H1 (cell line): ENCODE data around the gene ZDHHC20. TPM values are rescaled to one million over a fixed set of nuclear protein-coding genes. Genes with fewer than 3 reads are reported as not detected.

Experiments
- CTCF ChIA-PET: fragments of 300-600 bp; sonication (Branson Sonifier 250); formaldehyde crosslinking; loops from one replicate; lab custom pipeline; 2021; ENCODE audit not compliant: partially characterized antibody; lab: Charles Lee
- POLR2A ChIA-PET: fragments of 300-600 bp; sonication (Branson Sonifier 250); formaldehyde crosslinking; loops from one replicate; lab custom pipeline; 2021; ENCODE audit warnings: inconsistent platforms; ENCODE audit not compliant: partially characterized antibody; lab: Charles Lee
- DNase-seq, 2 experiments: peaks; one replicate each; pipeline versions ENCODE4 v3.0.0 to v3.0.0-alpha.2; 2010 to 2022; ENCODE audit warnings: low spot score in 2 of 2, low read depth in 1 of 2, mixed read lengths in 1 of 2
- FAIRE-seq: peaks from 2 replicates; lab custom pipeline; 2011; peaks lifted over from hg19 to GRCh38; lab: Jason Lieb, UNC
- H2AFZ ChIP-seq: 2 replicates; pipeline ENCODE4 v1.8.1; 2012; ENCODE audit warnings: low read length, inconsistent platforms
- H2AK5ac ChIP-seq: 2 replicates; pipeline ENCODE4 v1.6.1; 2013; ENCODE audit warnings: low read depth, low read length
- H2BK120ac ChIP-seq: replicated peaks from 2 replicates; pipeline ENCODE3; 2013; ENCODE audit warnings: low read depth, low read length, inconsistent platforms
- H2BK12ac ChIP-seq: 2 replicates; pipeline ENCODE4 v1.6.1; 2013; ENCODE audit warnings: low read depth, low read length
- H2BK15ac ChIP-seq: 2 replicates; pipeline ENCODE4 v1.6.1; 2013; ENCODE audit warnings: low read length
- H2BK20ac ChIP-seq: 2 replicates; pipeline ENCODE4 v1.6.1; 2013; ENCODE audit warnings: low read length
- H2BK5ac ChIP-seq: 2 replicates; pipeline ENCODE4 v1.6.1; 2013; ENCODE audit warnings: low read depth, low read length
- H3K14ac ChIP-seq: 2 replicates; pipeline ENCODE4 v1.6.1; 2013; ENCODE audit warnings: inconsistent platforms; ENCODE audit not compliant: insufficient read length
- H3K18ac ChIP-seq: 2 replicates; pipeline ENCODE4 v1.6.1; 2013; ENCODE audit warnings: low read length; ENCODE audit errors: extremely low read depth
- H3K23ac ChIP-seq: 2 replicates; pipeline ENCODE4 v1.6.1; 2013; ENCODE audit warnings: inconsistent platforms; ENCODE audit not compliant: insufficient read length
- H3K23me2 ChIP-seq: 2 replicates; pipeline ENCODE4 v1.6.1; 2013; ENCODE audit warnings: low read depth, low read length
- H3K27ac ChIP-seq: 2 replicates; pipeline ENCODE4 v1.6.1; 2011; ENCODE audit warnings: low read depth, low read length, inconsistent platforms
- H3K27me3 ChIP-seq, 4 experiments: replicated peaks in 1 of 4; 1 replicate in 1 of 4; 2 replicates in 3 of 4; pipeline versions ENCODE4 v1.6.1 to v1.8.1; 2011 to 2013; ENCODE audit warnings: low read length in 3 of 4, mild to moderate bottlenecking in 3 of 4, inconsistent platforms in 2 of 4, mixed read lengths in 2 of 4, moderate library complexity in 1 of 4; ENCODE audit not compliant: control insufficient read depth in 3 of 4, insufficient read depth in 3 of 4; ENCODE audit errors: extremely low read depth in 1 of 4
- H3K36me3 ChIP-seq, 4 experiments: 2 replicates each; pipeline versions ENCODE4 v1.6.1 to v1.8.1; 2011 to 2013; ENCODE audit warnings: mild to moderate bottlenecking in 4 of 4, low read length in 3 of 4, moderate library complexity in 2 of 4, control low read depth in 1 of 4, inconsistent platforms in 1 of 4; ENCODE audit not compliant: insufficient read depth in 4 of 4, control insufficient read depth in 2 of 4
- H3K4ac ChIP-seq: replicated peaks from 2 replicates; pipeline ENCODE3; 2013; ENCODE audit warnings: low read length, low read depth, mixed read lengths, inconsistent platforms; ENCODE audit not compliant: insufficient read length
- H3K4me1 ChIP-seq, 4 experiments: replicated peaks in 1 of 4; 1 replicate in 1 of 4; 2 replicates in 3 of 4; pipeline versions ENCODE4 v1.6.1 to v1.8.1; 2011 to 2013; ENCODE audit warnings: low read length in 3 of 4, inconsistent platforms in 2 of 4, mixed read lengths in 1 of 4; ENCODE audit not compliant: insufficient read depth in 4 of 4, control insufficient read depth in 3 of 4
- H3K4me2 ChIP-seq, 2 experiments: 2 replicates each; pipeline versions ENCODE4 v1.6.1 to v1.8.1; 2011 to 2013; ENCODE audit warnings: low read depth in 2 of 2, low read length in 2 of 2, control low read depth in 1 of 2, inconsistent platforms in 1 of 2, mild to moderate bottlenecking in 1 of 2; ENCODE audit not compliant: insufficient read depth in 1 of 2
- H3K4me3 ChIP-seq, 4 experiments: fragments of 200-600, 300-600 bp in 1 of 4; sonication (generic), shearing (Covaris generic), sonication (Bioruptor Twin) in 1 of 4; 2 replicates each; pipeline versions ENCODE4 v1.5.1 to v1.8.1; 2011 to 2016; ENCODE audit warnings: low read length in 4 of 4, low read depth in 3 of 4, control low read depth in 2 of 4, inconsistent platforms in 2 of 4, mild to moderate bottlenecking in 2 of 4, mixed read lengths in 1 of 4, moderate library complexity in 1 of 4; ENCODE audit not compliant: insufficient read depth in 2 of 4; ENCODE audit errors: extremely low read depth in 1 of 4
- H3K56ac ChIP-seq: replicated peaks from 2 replicates; pipeline ENCODE3; 2013; ENCODE audit warnings: low read depth, mild to moderate bottlenecking, mixed read lengths, low read length, inconsistent platforms; ENCODE audit not compliant: insufficient read length
- H3K79me1 ChIP-seq: 2 replicates; pipeline ENCODE4 v1.6.1; 2013; ENCODE audit warnings: low read depth, low read length, control low read depth
- H3K79me2 ChIP-seq, 2 experiments: 2 replicates each; pipeline versions ENCODE4 v1.6.1 to v1.8.1; 2012 to 2013; ENCODE audit warnings: low read length in 2 of 2, mild to moderate bottlenecking in 2 of 2, inconsistent platforms in 1 of 2; ENCODE audit not compliant: insufficient read depth in 2 of 2, control insufficient read depth in 1 of 2
- H3K9ac ChIP-seq, 4 experiments: replicated peaks in 1 of 4; 1 replicate in 1 of 4; 2 replicates in 3 of 4; pipeline versions ENCODE4 v1.6.1 to v1.8.1; 2011 to 2013; ENCODE audit warnings: low read depth in 3 of 4, low read length in 3 of 4, control low read depth in 2 of 4, mild to moderate bottlenecking in 2 of 4, moderate library complexity in 2 of 4, inconsistent platforms in 1 of 4; ENCODE audit errors: extremely low read depth in 1 of 4
- H3K9me3 ChIP-seq, 2 experiments: 2 replicates each; pipeline versions ENCODE4 v1.6.1 to v1.8.1; 2012 to 2013; ENCODE audit warnings: mild to moderate bottlenecking in 2 of 2, moderate library complexity in 2 of 2, control low read depth in 1 of 2, inconsistent platforms in 1 of 2, low read depth in 1 of 2, low read length in 1 of 2, mixed read lengths in 1 of 2; ENCODE audit not compliant: insufficient read depth in 2 of 2
- H4K20me1 ChIP-seq, 2 experiments: replicated peaks in 1 of 2; 2 replicates each; pipeline versions ENCODE3 to v1.8.1; 2011 to 2013; ENCODE audit warnings: inconsistent platforms in 2 of 2, low read length in 2 of 2, mild to moderate bottlenecking in 1 of 2; ENCODE audit not compliant: insufficient read depth in 2 of 2, control insufficient read depth in 1 of 2
- H4K5ac ChIP-seq: 2 replicates; pipeline ENCODE4 v1.6.1; 2013; ENCODE audit warnings: low read length, low read depth, mixed read lengths, inconsistent platforms; ENCODE audit not compliant: insufficient read length
- H4K8ac ChIP-seq: 2 replicates; pipeline ENCODE4 v1.8.0; 2013; ENCODE audit warnings: mild to moderate bottlenecking, moderate library complexity, low read length, inconsistent platforms; ENCODE audit not compliant: insufficient read depth; ENCODE audit errors: extremely low read depth
- H4K91ac ChIP-seq: replicated peaks from 2 replicates; pipeline ENCODE3; 2013; ENCODE audit warnings: low read length, mixed read lengths, inconsistent platforms; ENCODE audit not compliant: insufficient read length
- BACH1 ChIP-seq: IDR thresholded peaks from 2 replicates; pipeline ENCODE4 v1.6.1; 2012; ENCODE audit warnings: low read length, improper control_type of control experiment
- BRCA1 ChIP-seq: IDR thresholded peaks from 2 replicates; pipeline ENCODE4 v1.6.1; 2012; ENCODE audit warnings: low read depth, low read length, improper control_type of control experiment
- FOSL1 ChIP-seq: IDR thresholded peaks from 2 replicates; pipeline ENCODE4 v1.6.1; 2011; ENCODE audit warnings: mild to moderate bottlenecking, low read depth, low read length, moderate library complexity; ENCODE audit not compliant: insufficient read depth
- KDM1A ChIP-seq: fragments of 200-600, 300-600 bp; sonication (generic); IDR thresholded peaks from 2 replicates; pipeline ENCODE4 v1.7.1; 2016; ENCODE audit warnings: mild to moderate bottlenecking, low read length, borderline replicate concordance
- RBBP5 ChIP-seq: IDR thresholded peaks from 2 replicates; pipeline ENCODE4 v1.7.1; 2012; ENCODE audit warnings: low read depth, mild to moderate bottlenecking, inconsistent platforms, low read length, moderate library complexity, borderline replicate concordance
- RFX5 ChIP-seq: IDR thresholded peaks from 2 replicates; pipeline ENCODE4 v1.6.1; 2011; ENCODE audit warnings: low read depth, low read length, improper control_type of control experiment, borderline replicate concordance
- SP2 ChIP-seq: IDR thresholded peaks from 2 replicates; pipeline ENCODE4 v1.6.1; 2012; ENCODE audit warnings: mild to moderate bottlenecking, low read length, inconsistent platforms
- TAF1 ChIP-seq: IDR thresholded peaks from 2 replicates; pipeline ENCODE4 v1.6.1; 2011; ENCODE audit warnings: mild to moderate bottlenecking, low read depth, low read length
- TBP ChIP-seq: IDR thresholded peaks from 2 replicates; pipeline ENCODE4 v1.6.1; 2011; ENCODE audit warnings: low read depth, low read length, improper control_type of control experiment
- WGBS, 2 experiments: shearing (Covaris generic) in 1 of 2; methylation state at CpG; one replicate each; pipeline versions ENCODE4 v1.1.6 to v1.1.7; 2013 to 2015; ENCODE audit warnings: low lambda C conversion rate in 2 of 2, mixed read lengths in 2 of 2, inconsistent platforms in 1 of 2, low coverage in 1 of 2, missing lambda C conversion rate in 1 of 2; ENCODE audit not compliant: insufficient replicate concordance in 2 of 2, insufficient coverage in 1 of 2, insufficient read length in 1 of 2; ENCODE audit errors: extremely low coverage in 1 of 2, missing lambda C conversion rate in 1 of 2; 5-methylcytosine and 5-hydroxymethylcytosine counted together
- polyA plus RNA-seq, 7 experiments: library from polyadenylated mRNA; depleted of rRNA in 3 of 7; stranded (reverse) in 5 of 7; unstranded in 2 of 7; fragments of >200 nt in 5 of 7; fragments of 200-250 nt in 2 of 7; gene quantifications; 1 replicate in 5 of 7; 2 replicates in 1 of 7; 4 replicates in 1 of 7; pipeline versions ENCODE4 v1.2.1 to v1.2.3, GENCODE V29; 2011 to 2013; ENCODE audit warnings: missing spikeins in 2 of 7, mixed read lengths in 2 of 7
- total RNA-seq: library from RNA; stranded (reverse); fragmentation: NEBNext Ultra II Directional; extraction: Animal tissue kit (Norgen Biotek cat#: 25700); gene quantifications from 2 replicates; pipeline ENCODE4 v1.2.1, GENCODE V29; 2021
- TF ChIP-seq, protein P1 (sequence below): IDR thresholded peaks from 2 replicates; pipeline ENCODE4 v1.6.1; 2012; ENCODE audit warnings: inconsistent platforms

ZDHHC20 gene
- total and polyA plus RNA-seq, 2 of the 8 experiments (the other 6 are each of a cell fraction or from before 2014, with no cell fraction given): 16.4 to 89.0 TPM

DNA sequence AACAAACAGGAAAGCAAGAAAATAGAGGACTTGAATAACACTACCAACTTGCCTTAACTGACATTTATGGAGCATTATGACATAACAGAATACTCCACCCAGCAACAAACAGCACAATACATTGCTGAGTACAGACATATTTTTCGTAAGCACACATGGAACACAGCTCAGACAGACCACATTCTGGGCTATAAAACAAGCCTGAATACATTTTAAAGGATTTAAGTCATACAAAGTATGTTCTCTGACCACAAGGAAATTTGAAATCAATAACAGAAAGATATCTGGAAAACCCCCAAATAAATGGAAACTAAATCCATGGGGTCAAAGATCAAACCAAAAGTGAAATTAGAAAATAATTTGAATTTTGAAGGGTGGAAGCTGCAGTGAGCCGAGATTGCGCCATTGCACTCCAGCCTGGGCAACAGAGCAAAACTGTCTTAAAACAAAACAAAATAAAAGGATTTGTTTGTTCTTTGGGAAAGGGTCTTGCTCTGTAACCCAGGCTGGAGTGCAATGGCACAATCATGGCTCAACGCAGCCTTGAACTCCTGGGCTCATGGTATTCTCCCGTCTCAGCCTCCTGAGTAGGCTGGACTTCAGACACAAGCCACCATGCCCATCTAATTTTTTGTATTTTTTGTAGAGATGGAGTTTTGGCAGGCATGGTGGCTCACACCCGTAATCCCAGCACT is 5.6 kb downstream of the ZDHHC20 start:
- no peak for DNase-seq
- Histone ChIP-seq H3K27me3 (no peaks in the 10 kb centered on the region), H3K79me1 (peaks cover 3% of the 10 kb centered on the region), H3K4me2 (no peak overlapping the region), H3K36me3 (peaks cover 0 to 6% (median 1%) of the 10 kb centered on the region in 4 experiments; a peak in 1 of 8 replicates), H2BK5ac (no peak overlapping the region), H3K4me1 (peaks cover 0 to 5% (median 1%) of the 10 kb centered on the region in 4 experiments; a peak in 2 of 7 replicates), H2BK120ac (no peak overlapping the region), H4K5ac (no peak overlapping the region), H3K23ac (no peak overlapping the region), H3K4ac (no peak overlapping the region), H2BK20ac (no peak overlapping the region), H3K14ac (no peak overlapping the region), H2BK15ac (no peak overlapping the region), H3K27ac (no peak overlapping the region), H2AFZ (no peak overlapping the region), H4K91ac (no peak overlapping the region), H4K8ac (no peak overlapping the region), H3K4me3 (no peak overlapping the region), H2AK5ac (no peak overlapping the region), H2BK12ac (no peak overlapping the region), H3K9ac (no peak overlapping the region), H3K56ac (no peak overlapping the region), H3K79me2 (peaks cover 13 to 93% of the 10 kb centered on the region in 2 experiments), H3K18ac (no peak overlapping the region), H4K20me1 (no peaks in the 10 kb centered on the region), H3K9me3 (peaks cover 5% of the 10 kb centered on the region in 2 experiments; a peak in 3 of 4 replicates), H3K23me2 (no peaks in the 10 kb centered on the region)
- WGBS, 2 experiments: 94% methylated on average over 6 of the region's 6 CpGs; no CpG with 5 or more reads in 1 of the 2 experiments
- ChIA-PET POLR2A (no interaction called here), CTCF (no interaction called here)
- FAIRE-seq: no peak
- no peak for TF ChIP-seq RFX5
- TF ChIP-seq, protein P1, sequence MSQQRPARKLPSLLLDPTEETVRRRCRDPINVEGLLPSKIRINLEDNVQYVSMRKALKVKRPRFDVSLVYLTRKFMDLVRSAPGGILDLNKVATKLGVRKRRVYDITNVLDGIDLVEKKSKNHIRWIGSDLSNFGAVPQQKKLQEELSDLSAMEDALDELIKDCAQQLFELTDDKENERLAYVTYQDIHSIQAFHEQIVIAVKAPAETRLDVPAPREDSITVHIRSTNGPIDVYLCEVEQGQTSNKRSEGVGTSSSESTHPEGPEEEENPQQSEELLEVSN: no peak
- no peak for TF ChIP-seq FOSL1
- TF ChIP-seq KDM1A: no peak
- no peak for TF ChIP-seq BRCA1
- no peak for TF ChIP-seq SP2
- no peak for TF ChIP-seq RBBP5
- TF ChIP-seq BACH1: no peak
- no peak for TF ChIP-seq TAF1
- TF ChIP-seq TBP: no peak
